Astrocyte of the cerebellum (primary cell): Measurements from ENCODE around the gene CHN1.

ENCODE experiments used
- DNase-seq: peaks from one replicate; pipeline ENCODE4 v3.0.0-alpha.2; 2011; ENCODE audit warnings: low read depth
- H3K4me3 ChIP-seq: 2 replicates; pipeline ENCODE4 v1.5.1; 2011; ENCODE audit warnings: mild to moderate bottlenecking, low read depth, low read length, moderate library complexity
- in situ Hi-C: cut with HindIII; loops from 2 replicates; pipeline ENCODE4 v1.10.0; 2017; ENCODE audit warnings: low sequenced_read_pairs
- TF ChIP-seq, protein P1 (sequence below): IDR thresholded peaks from 2 replicates; pipeline ENCODE4 v1.5.1; 2012; ENCODE audit warnings: low read length, low read depth, moderate library complexity, mild to moderate bottlenecking; ENCODE audit errors: missing control alignments

Gene CHN1

DNA sequence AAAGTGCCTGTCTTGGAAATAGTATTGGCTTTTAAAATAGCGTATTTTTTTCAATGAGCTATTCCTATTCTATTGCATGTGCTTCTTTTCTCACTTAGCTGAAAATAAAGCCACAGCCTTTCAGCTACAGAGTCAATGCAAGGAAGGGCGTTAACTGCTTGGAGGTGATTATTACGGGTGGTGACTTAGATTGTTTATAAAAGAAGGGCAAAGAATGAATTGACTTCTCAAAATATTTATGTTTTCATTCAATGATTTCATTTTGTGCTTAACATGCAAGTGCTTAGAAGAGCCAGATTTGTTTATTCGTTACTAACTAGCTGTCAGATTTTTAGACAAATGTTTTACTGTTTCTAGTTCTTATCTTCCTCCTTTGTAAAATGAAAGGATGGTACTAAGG lies 2.8 kb upstream of the CHN1 start:
- TF ChIP-seq, protein P1, sequence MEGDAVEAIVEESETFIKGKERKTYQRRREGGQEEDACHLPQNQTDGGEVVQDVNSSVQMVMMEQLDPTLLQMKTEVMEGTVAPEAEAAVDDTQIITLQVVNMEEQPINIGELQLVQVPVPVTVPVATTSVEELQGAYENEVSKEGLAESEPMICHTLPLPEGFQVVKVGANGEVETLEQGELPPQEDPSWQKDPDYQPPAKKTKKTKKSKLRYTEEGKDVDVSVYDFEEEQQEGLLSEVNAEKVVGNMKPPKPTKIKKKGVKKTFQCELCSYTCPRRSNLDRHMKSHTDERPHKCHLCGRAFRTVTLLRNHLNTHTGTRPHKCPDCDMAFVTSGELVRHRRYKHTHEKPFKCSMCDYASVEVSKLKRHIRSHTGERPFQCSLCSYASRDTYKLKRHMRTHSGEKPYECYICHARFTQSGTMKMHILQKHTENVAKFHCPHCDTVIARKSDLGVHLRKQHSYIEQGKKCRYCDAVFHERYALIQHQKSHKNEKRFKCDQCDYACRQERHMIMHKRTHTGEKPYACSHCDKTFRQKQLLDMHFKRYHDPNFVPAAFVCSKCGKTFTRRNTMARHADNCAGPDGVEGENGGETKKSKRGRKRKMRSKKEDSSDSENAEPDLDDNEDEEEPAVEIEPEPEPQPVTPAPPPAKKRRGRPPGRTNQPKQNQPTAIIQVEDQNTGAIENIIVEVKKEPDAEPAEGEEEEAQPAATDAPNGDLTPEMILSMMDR: no peak
- H3K4me3 ChIP-seq: no peak overlapping the region
- DNase-seq: no peak
- in situ Hi-C loops: no loop called here

DNA sequence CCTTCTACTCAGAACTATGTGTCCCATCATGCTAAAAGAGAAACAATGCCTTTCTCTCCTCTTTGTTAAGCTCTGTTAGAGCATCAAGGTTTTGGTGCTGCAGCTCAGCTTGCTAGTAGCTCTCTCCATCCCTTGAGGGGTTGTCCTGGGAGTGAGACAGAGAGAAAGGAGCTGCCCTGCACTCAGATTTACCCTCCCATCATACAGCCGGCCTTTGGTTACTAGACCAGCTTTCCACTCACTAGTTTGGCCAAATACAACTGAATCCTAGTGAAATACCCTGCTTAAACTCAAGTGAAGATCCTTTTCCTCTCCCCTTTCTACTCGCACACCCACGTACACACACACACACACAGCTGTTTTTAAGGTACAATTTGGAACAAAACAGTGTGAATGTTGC lies 2.3 kb upstream of the CHN1 start:
- DNase-seq: no peak
- in situ Hi-C loops: no loop called here
- H3K4me3 ChIP-seq: no peak overlapping the region
- TF ChIP-seq, protein P1: no peak

DNA sequence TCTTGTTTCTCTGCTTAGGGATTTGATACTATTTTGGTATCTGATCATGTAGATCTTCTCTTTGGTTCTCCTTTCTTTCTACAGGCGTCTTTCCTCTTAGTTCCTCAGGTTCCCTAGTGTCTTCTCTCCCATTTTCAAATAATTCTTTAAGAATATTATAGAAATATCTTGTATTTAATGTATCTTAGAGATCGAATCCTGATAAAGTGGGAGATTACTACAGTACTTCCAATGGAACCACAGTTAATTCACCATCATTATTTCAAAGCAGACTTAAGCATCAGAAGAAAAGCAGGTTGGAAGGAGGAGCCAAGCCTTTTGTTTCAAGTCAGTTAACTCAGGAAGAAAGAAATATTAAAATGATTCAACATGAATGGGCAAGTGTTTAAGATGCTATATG lies 1.1 kb upstream of the CHN1 start:
- in situ Hi-C loops: no loop called here
- DNase-seq: no peak
- TF ChIP-seq, protein P1: no peak
- H3K4me3 ChIP-seq: no peak overlapping the region

DNA sequence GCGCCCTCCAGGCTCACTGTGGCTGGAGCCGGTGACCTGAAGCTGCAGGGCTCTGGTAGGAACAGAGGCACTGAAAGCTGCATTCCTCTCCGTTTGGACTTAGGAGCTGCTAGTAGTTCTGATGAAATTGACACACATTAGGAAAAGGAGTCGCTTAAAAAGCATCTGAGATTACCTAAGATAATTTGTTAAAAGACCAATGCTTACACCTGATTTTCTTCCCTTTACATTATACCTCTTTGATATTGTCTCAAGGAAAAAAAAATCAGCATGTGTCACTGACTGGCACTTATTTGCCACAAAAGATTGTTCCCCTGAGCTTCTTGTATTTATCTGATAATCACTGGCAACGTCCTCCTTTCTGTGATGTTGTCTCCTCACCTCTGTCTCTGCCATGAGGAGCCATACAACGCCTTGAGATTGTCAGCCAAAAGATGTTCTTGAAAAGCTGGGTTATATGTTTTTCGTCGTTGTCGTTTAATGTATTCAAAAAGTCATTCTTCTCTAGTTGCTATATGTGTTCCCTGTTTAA lies 618 bp upstream of the CHN1 start:
- in situ Hi-C loops: no loop called here
- peak overlapping the region; percentile 67 for H3K4me3 ChIP-seq
- TF ChIP-seq, protein P1: no peak
- no peak for DNase-seq

DNA sequence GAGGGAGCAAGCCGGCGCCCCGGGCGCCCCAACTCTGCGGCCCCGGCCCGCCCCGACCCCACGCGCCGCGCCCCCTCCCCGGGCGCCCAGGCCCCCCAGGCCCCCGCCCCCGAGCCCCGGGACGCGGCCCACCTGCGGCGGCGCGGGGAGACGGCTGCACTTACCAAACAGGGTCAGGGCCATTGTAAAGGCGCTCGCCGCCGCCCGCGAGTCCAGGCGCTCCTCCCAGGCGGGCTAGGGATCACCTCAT lies 526 bp downstream of the CHN1 start:
- TF ChIP-seq, protein P1: no peak
- in situ Hi-C loops: no loop called here
- DNase-seq: no peak

DNA sequence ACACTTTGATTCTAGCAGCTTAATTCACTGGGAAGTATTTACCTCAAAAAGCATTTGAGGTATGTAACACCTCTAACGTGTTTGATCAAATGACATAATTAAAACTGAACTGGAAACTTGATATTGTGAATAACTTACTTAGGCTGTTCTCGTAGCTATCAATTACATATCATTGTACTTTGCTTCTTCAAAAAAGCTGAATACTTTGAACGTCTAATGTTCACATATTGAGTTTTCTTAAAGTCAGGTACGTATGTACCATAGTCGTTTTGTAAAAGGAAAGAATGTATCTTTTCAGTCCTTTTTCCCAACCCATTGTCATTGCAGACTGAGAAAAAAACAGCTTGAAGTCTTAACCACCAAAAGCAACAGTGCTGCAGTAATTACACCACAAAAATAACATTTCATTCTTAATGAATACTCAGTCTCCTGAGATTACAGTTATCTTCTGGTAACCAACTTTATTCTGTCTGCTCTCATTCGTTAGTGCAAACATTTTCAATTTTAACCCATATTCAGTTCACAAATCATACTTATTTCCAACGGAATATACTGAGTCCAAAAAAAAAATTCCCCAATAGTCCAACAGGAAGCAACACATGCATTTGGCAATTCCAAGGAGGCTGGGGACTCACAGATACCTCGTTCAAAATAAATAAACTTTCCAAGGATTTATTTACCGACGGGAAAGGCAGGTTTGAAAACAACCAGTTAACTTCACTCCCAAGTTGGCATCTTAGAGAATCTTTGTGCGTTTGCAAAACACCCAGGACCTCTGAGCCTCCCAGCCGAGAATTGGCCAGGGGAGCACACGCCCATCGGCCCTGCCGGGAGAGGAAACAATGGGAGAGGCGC lies 1.1 kb downstream of the CHN1 start:
- in situ Hi-C loops: no loop called here
- H3K4me3 ChIP-seq: peak overlapping the region; percentile 67
- no peak for DNase-seq
- TF ChIP-seq, protein P1: no peak

More for the DNA sequence above, 526 bp downstream of the CHN1 start:
- H3K4me3 ChIP-seq: peak overlapping the region; percentile 67
